Right hindlimb (tissue), 1 donor: ENCODE measurements around the gene CHAD.
"Not testable (repeated sequence)": the region's sequence is repeated elsewhere in the genome, so short reads cannot be mapped to it uniquely, and the experiment has no call there.

Source experiments
- DNase-seq: peaks from one replicate; pipeline ENCODE4 v3.0.0-alpha.2; 2018

The CHAD gene

GRCh38 chr17:50492214-50492613 lies 23.5 kb upstream of the CHAD start:
- no peak for DNase-seq

- DNase-seq: no peak
These were observed 22.8 kb upstream of the CHAD start for GRCh38 chr17:50491505-50491904.

DNA sequence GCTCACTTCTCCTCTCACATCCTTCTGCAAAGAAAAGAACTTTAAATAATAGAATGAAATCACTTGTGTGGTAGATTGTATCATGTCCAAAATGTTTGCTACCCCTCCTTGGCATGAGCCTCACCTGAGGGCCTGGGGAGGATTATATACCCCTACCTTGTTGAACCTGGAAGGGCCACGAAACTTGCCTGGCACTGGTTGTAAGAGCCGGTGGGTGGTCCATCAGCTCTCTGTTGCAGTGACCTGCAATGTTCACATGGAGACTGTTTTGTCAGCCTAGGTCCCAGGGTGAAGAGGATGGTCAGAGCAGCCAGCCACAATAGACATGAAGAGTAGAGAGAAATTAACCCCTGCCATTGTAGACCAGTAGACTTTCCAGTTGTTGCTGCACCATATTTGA lies 20.2 kb upstream of the CHAD start:
- DNase-seq: no peak

GRCh38 chr17:50487213-50488096 lies 18.8 kb upstream of the CHAD start:
- DNase-seq: no peak

DNA sequence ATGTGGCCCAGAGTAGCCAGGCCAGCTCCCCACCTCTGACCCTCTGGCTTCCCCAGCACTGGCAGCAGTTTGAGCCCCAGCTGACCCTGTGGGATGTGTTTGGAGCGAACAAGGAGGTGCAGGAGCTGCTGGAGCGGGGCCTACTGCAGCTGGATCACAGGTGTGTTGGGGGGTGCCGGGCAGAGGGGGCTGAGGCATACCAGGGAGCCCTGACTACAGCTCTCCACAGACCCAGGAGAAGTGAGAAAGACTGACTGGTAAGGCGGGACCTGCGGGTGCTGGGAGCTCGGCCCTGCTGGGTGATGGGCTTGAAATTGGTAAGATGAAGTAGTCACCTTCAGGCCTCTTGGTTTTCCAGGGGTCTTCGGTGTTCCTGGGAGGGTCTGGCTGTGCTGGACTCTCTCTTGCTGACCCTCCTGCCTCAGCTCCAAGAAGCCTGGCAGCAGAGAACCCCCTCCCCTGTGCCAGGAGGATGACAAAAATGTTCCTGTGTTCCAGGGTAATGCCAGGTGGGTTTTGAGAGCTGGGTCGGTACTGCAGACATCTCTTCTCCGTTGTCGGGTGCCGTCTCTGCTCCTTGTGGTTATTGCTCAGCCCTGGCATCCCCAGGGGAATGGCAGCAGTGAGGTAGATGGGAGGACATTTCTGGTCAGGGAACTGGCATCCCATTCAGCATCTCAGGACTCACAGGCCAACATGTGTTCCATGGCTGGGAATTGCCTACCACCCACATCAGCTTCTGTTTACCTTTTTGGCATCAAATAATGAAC lies 15.9 kb upstream of the CHAD start:
- no peak for DNase-seq

- DNase-seq: no peak
These were observed 14.6 kb upstream of the CHAD start for GRCh38 chr17:50483266-50483665.

GRCh38 chr17:50482516-50482915 lies 13.8 kb upstream of the CHAD start:
- DNase-seq: peak; percentile 90

DNA sequence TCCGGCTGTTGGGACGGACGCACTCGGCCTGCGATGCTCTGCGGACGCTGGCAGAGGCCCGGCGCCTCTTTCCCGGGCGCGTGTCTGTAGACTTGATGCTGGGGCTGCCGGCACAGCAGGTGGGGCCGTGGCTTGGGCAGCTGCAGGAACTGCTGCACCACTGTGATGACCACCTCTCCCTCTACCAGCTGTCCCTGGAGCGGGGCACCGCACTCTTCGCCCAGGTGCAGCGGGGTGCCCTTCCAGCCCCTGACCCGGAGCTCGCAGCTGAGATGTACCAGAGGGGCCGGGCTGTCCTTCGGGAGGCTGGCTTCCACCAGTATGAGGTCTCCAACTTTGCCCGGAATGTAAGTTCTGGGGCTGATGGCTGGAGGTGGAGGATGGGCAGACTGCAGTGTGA lies 13.4 kb upstream of the CHAD start:
- no peak for DNase-seq

DNA sequence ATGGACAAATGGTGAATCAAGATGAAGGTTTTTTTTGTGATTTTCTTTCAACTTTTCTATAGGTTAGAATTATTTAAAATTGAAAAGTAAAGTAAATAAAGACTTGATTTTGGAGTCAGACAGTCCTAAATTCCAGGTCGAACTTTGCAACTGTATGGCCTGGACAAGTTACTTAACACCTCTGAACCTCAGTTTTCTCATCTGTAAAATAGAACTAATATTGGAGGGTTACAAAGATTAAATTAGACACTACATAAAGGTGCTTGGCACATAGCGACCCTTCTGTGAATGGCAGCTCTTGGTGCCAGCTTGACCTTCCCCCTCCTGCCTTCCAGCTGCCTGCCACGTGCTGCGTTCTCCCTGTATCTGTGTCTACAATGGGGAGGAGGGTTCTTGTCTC lies 13.0 kb upstream of the CHAD start:
- no peak for DNase-seq

- no peak for DNase-seq
These were observed 12.3 kb upstream of the CHAD start for GRCh38 chr17:50480854-50481490.

DNA sequence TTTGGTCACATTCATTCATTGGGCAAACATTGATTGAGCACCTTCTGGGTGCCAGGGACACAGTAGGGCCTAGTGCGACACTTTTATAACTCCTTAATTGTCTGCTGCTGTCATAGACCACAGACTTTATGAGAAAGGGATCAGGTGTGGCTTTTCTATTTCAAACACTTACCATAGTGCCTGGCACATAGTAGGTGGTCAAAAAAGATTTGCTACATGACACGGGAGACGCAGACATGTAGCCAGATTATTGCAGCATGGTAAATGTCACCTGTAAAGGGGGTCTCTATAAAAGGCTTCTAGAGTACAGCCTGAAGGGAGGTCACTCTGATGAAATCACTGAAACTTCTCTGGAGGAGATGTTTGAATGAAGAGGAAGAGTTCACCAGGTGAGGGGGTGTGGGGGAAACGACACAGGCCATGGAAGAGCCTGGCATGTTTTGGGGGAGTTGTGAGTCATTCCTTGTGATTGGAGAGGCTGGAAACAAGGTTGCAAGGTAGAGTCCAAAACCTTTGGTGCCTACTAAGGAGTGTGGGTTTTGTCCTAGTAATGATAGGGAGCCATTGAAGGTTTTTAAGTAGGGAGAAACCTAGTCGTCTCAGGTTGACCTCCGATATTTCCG lies 11.6 kb upstream of the CHAD start:
- no peak for DNase-seq

DNA sequence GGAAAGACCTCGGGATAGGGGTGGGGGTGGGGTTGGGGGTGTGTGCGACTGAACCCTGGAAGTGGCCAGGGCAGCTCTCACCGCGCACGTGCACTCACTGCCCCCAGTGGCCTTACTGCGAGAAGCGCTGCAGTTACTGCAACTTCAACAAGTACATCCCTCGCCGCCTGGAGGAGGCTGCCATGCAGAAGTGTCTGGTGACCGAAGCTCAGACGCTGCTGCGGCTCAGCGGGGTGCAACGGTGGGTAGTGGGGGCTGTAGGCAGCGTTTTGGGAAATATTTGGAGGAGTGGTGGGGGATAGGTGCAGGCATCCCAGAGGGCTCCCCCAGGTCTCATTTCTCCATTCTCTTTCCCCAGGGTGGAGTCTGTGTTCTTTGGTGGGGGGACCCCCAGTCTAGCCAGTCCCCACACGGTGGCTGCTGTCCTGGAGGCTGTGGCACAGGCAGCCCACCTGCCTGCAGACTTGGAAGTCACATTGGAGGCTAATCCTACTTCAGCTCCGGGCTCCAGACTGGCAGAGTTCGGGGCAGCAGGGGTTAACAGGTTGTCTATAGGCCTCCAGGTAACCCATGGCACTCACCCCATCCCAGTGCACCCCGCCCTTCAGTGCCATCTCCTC lies 11.0 kb upstream of the CHAD start:
- peak; percentile 84 for DNase-seq

DNA sequence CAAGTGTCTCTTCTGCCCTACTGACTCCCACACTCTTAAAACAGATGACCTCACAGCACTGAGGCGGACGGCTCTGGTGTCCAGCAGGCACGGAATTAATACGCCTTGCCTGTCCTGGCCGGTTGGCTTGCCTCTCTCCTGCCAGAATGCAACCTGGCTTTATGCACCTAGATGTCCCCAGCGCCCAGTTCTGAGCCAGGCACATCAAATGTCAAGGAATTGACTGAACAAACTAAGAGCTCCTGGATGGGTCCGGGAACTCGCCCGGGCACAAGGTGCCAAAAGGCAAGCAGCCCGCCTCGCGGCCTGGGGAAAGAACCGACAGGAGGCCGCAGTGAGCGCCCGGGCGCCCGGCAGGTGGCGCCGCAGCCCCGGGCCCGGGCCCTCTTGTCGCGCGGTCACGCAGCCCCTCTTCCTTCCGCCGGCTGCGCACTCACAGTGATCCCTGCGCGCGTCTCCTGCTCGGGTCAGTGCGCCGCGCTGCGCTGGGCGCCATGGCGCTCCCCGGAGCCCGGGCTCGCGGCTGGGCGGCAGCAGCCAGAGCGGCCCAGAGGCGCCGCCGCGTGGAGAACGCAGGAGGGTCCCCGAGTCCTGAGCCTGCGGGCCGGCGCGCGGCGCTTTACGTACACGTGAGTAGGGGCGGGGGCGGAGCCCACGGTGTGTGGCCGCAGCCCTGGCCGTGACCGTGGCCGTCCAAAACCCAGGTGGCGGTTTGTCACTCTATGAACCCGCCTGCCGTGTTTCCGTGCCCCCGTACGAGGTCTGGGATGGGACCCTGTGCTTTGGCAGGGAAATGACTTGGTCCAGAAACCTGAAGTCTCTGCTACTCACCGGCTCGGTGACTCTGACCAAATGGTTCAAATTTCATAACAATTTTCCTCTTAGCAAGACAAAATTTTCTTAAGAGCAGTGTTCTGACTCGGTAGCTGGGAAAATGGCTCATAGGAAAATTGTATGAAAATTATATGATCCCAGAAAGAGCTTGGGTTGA lies 10.0 kb upstream of the CHAD start, which contains the start of gene RSAD1:
RSAD1 (plus strand) TSS at position 470 of the 991 bp plus-strand sequence; CDS start at position 495, 25 bp downstream.
- DNase-seq: peak; percentile 92

DNA sequence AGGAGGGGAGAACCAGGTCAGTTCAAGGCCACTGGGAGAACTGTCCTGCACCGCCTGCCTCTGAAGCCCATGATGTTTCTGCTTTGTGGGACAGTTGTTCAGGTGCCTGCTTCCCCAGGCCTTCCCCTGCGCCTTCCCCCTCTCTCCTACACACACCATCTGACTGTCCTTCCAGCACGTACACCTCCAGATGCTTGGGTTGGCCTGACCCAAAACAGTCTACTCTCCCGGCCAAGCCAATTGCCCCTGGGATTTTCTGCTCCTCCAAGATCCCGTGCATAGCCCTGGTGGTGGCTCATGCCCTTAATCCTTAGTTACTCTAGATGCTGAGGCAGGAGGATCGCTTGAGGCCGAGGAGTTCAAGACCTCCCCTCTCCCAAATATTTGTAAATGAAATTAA lies 9.3 kb upstream of the CHAD start:
- no peak for DNase-seq

GRCh38 chr17:50476545-50477315 lies 8.1 kb upstream of the CHAD start:
- DNase-seq: no peak

- peak; percentile 6 for DNase-seq
These were observed 7.3 kb upstream of the CHAD start for GRCh38 chr17:50475775-50476544.

- peak; percentile 3 for DNase-seq
These were observed 6.7 kb upstream of the CHAD start for GRCh38 chr17:50475362-50475761.

GRCh38 chr17:50474523-50474922 lies 5.8 kb upstream of the CHAD start:
- peak; percentile 3 for DNase-seq

DNA sequence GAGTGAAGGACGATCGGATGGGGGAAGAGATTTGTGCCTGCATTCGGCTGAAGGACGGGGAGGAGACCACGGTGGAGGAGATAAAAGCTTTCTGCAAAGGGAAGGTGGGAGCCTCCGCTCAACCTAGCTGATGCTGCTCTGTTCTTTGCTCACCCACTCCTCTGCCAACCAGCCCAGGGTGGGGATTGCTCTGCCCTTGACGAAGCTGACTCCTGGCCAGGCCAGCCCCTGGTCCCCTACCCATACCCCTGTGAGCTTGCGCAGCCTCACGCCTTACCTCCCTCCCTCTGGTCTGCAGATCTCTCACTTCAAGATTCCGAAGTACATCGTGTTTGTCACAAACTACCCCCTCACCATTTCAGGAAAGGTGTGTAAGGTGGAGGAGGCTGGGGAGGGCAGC lies 5.2 kb upstream of the CHAD start:
- no peak for DNase-seq

DNA sequence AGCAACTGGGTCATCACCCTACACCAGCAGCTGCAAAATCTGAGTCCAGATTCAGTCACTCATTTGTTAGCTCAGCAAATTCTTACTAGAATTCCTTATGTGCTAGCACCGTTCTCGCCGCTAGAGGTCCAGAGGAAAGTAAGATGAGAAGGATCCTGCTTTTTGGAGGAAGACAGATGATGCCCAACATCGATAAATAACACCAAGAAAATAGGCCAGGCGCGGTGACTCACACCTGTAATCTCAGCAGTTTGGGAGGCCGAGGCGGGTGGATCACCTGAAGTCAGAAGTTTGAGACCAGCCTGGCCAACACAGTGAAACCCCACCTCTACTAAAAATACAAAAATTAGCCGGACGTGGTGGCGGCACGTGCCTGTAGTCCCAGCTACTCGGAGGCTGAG lies 4.1 kb upstream of the CHAD start:
- DNase-seq: not testable (repeated sequence)
